ENCODE data around the gene TGIF2.
"Not testable (repeated sequence)": the region's sequence is repeated elsewhere in the genome, so short reads cannot be mapped to it uniquely, and the experiment has no call there.

GRCh38 chr20:36564726-36565121, 8.7 kb upstream of the TGIF2 start:
- not testable (repeated sequence) for TF ChIP-seq CTCF (optimal IDR thresholded peaks at IDR 0.05 in 1 of 3, IDR thresholded peaks at IDR 0.05 in 1 of 3, conservative IDR thresholded peaks at IDR 0.05 in 1 of 3; ENCODE audit: extremely low read depth in 1 of 3, insufficient read depth in 2 of 3, low read length in 3 of 3); EZH2 (IDR thresholded peaks at IDR 0.05; ENCODE audit: low read length)

All from keratinocyte (primary cell).